22Rv1 (cell line): Measurements from ENCODE around the gene SLC10A2.

Experiments
- H3K27ac ChIP-seq: fragments of 450-650 bp; 2 replicates; pipeline ENCODE4 v1.5.1; 2017
- CTCF ChIP-seq: fragments of 450-650 bp; IDR thresholded peaks from 2 replicates; pipeline ENCODE4 v1.5.1; 2017; ENCODE audit warnings: mild to moderate bottlenecking
- ZFX ChIP-seq: fragments of 450-650 bp; IDR thresholded peaks from 2 replicates; pipeline ENCODE4 v1.6.1; 2017; ENCODE audit warnings: antibody characterized with exemption, borderline replicate concordance

The SLC10A2 gene

GRCh38 chr13:103067751-103068555, 1.7 kb upstream of the SLC10A2 start:
- TF ChIP-seq ZFX (no peak), CTCF (no peak)
- no peak overlapping the region for H3K27ac ChIP-seq

- TF ChIP-seq ZFX = no peak
- no peak for TF ChIP-seq CTCF
- H3K27ac ChIP-seq = no peak overlapping the region
These were observed 646 bp upstream of the SLC10A2 start for GRCh38 chr13:103066781-103067345.

GRCh38 chr13:103063376-103063775, 2.8 kb downstream of the SLC10A2 start:
- H3K27ac ChIP-seq = no peak overlapping the region
- TF ChIP-seq ZFX = no peak
- no peak for TF ChIP-seq CTCF

GRCh38 chr13:103062079-103062478, 4.1 kb downstream of the SLC10A2 start:
- TF ChIP-seq CTCF (no peak), ZFX (no peak)
- H3K27ac ChIP-seq = no peak overlapping the region

- no peak overlapping the region for H3K27ac ChIP-seq
These were observed 10.2 kb downstream of the SLC10A2 start for GRCh38 chr13:103056008-103056407.

GRCh38 chr13:103055166-103055565, 11.1 kb downstream of the SLC10A2 start:
- TF ChIP-seq CTCF (no peak), ZFX (no peak)
- no peak overlapping the region for H3K27ac ChIP-seq

More at GRCh38 chr13:103056008-103056407, 10.2 kb downstream of the SLC10A2 start:
- TF ChIP-seq CTCF (no peak), ZFX (no peak)

- H3K27ac ChIP-seq = no peak overlapping the region
These were observed 19.5 kb downstream of the SLC10A2 start for GRCh38 chr13:103046676-103047075.

More at GRCh38 chr13:103046676-103047075, 19.5 kb downstream of the SLC10A2 start:
- no peak for TF ChIP-seq ZFX
- TF ChIP-seq CTCF = no peak
